Kidney (tissue), 14 donors: ENCODE measurements around the gene GH1. TPM values are rescaled to one million over a fixed set of nuclear protein-coding genes. Genes with fewer than 3 reads are reported as not detected.
"Not testable (repeated sequence)": the region's sequence is repeated elsewhere in the genome, so short reads cannot be mapped to it uniquely, and the experiment has no call there.

Source experiments
- DNase-seq, 5 donors: peaks; one replicate each; pipeline ENCODE4 v3.0.0-alpha.2; 2013 to 2020
- FAIRE-seq: peaks from 2 replicates; lab custom pipeline; 2012; peaks lifted over from hg19 to GRCh38; lab: Jason Lieb, UNC
- H3K27ac ChIP-seq, 2 donors: one replicate each; pipeline ENCODE4 v1.7.0; 2013; ENCODE audit warnings: low read depth in 2 of 2, low read length in 2 of 2, inconsistent platforms in 1 of 2
- H3K27me3 ChIP-seq: one replicate; pipeline ENCODE4 v1.7.1; 2013; ENCODE audit warnings: low read length, inconsistent platforms; ENCODE audit not compliant: control insufficient read depth, insufficient read depth
- H3K36me3 ChIP-seq, 3 donors: one replicate each; pipeline versions ENCODE4 v1.7.0 to v1.7.1; 2013; ENCODE audit warnings: low read length in 3 of 3, control low read depth in 1 of 3, inconsistent platforms in 1 of 3; ENCODE audit not compliant: insufficient read depth in 3 of 3, control insufficient read depth in 2 of 3
- H3K4me1 ChIP-seq, 3 donors: one replicate each; pipeline versions ENCODE4 v1.7.0 to v1.7.1; 2013; ENCODE audit warnings: low read length in 3 of 3, inconsistent platforms in 1 of 3, low read depth in 1 of 3; ENCODE audit not compliant: control insufficient read depth in 2 of 3, insufficient read depth in 2 of 3
- H3K4me3 ChIP-seq, 3 donors: one replicate each; pipeline versions ENCODE4 v1.7.0 to v1.8.1; 2013; ENCODE audit warnings: low read length in 3 of 3, control low read depth in 1 of 3, inconsistent platforms in 1 of 3
- H3K9ac ChIP-seq, 3 donors: one replicate each; pipeline versions ENCODE4 v1.7.0 to v1.7.1; 2013; ENCODE audit warnings: low read length in 3 of 3, control low read depth in 1 of 3, inconsistent platforms in 1 of 3
- H3K9me3 ChIP-seq, 3 donors: one replicate each; pipeline versions ENCODE4 v1.7.0 to v1.7.1; 2013; ENCODE audit warnings: low read length in 3 of 3, control low read depth in 1 of 3, inconsistent platforms in 1 of 3; ENCODE audit not compliant: control insufficient read depth in 2 of 3, insufficient read depth in 1 of 3
- CTCF ChIP-seq: IDR thresholded peaks from 3 replicates; pipeline ENCODE4 v1.5.1; 2012; ENCODE audit warnings: mild to moderate bottlenecking, moderate library complexity, borderline replicate concordance; ENCODE audit not compliant: insufficient read depth; ENCODE audit errors: extremely low read depth
- intact Hi-C: fragments of 100-400 bp; cut with DNase I; formaldehyde crosslinking; loops from one replicate; pipeline ENCODE4 v1.11.1; 2022
- polyA plus RNA-seq: library from polyadenylated mRNA; stranded (reverse); fragments of 350-450 nt; fragmentation: Illumina TruSeq; extraction: RNeasy Lipid Tissue Mini Kit (QIAGEN cat#74804); gene quantifications from one replicate; pipeline ENCODE4 v1.2.3, GENCODE V29; 2014; ENCODE audit warnings: low read depth, low replicate concordance; ENCODE audit not compliant: insufficient read depth
- total RNA-seq: library from RNA; stranded (reverse); fragmentation: NEBNext Ultra II Directional; extraction: Animal tissue kit (Norgen Biotek cat#: 25700); gene quantifications from one replicate; pipeline ENCODE4 v1.2.1, GENCODE V29; 2021
- donor health status: control.
- donor health status: control.
- donor health status: control.
- donor health status: control.
- donor health status: control.
- donor health status: DM: yes; HTN: yes; CAD: no.
- donor health status: Normal renal cell carcinoma (clear cell type).

GH1 gene
- total and polyA plus RNA-seq, 2 donors from 2014 or later, result not detected

GRCh38 chr17:63911041-63911635 lies 7.5 kb downstream of the GH1 start, which contains the start of gene CSHL1:
CSHL1 (minus strand) TSS chr17:63911258; CDS start chr17:63911196, 62 bp downstream.
- intact Hi-C loops, result loop anchor here (10.0 kb wide), 2 partner anchors 104 to 224 kb away; partner anchors contain the start of gene ERN1
- H3K9me3 ChIP-seq, result no peaks in the 10 kb centered on the region
- no peak within 1 kb of the TSS for H3K4me3 ChIP-seq
- H3K36me3 ChIP-seq, result no peaks in the 10 kb centered on the region
- no peak for DNase-seq
- TF ChIP-seq CTCF, result no peak
- H3K9ac ChIP-seq, result no peak within 1 kb of the TSS
- FAIRE-seq, result no peak
- H3K27ac ChIP-seq, result no peak within 1 kb of the TSS
- H3K4me1 ChIP-seq, result no peaks in the 10 kb centered on the region
- no peaks in the 10 kb centered on the region for H3K27me3 ChIP-seq

- Histone ChIP-seq H3K4me3 (no peak overlapping the region), H3K9ac (no peak overlapping the region), H3K4me1 (no peaks in the 10 kb centered on the region), H3K36me3 (no peaks in the 10 kb centered on the region), H3K27ac (no peak overlapping the region), H3K27me3 (no peaks in the 10 kb centered on the region), H3K9me3 (no peaks in the 10 kb centered on the region)
- intact Hi-C loops, result loop anchor here (10.0 kb wide), 2 partner anchors 105 to 225 kb away; partner anchors contain the start of gene ERN1
- FAIRE-seq (no peak), DNase-seq (no peak)
- no peak for TF ChIP-seq CTCF
Measured at GRCh38 chr17:63910096-63910495, 8.5 kb downstream of the GH1 start.

- DNase-seq, result peak in 1 of 5 donors; percentile 18
- H3K9ac ChIP-seq, FAIRE-seq, H3K4me1 ChIP-seq, H3K27me3 ChIP-seq, intact Hi-C loops, H3K36me3 ChIP-seq, H3K4me3 ChIP-seq, H3K9me3 ChIP-seq, H3K27ac ChIP-seq: not testable (repeated sequence)
Measured at GRCh38 chr17:63909586-63909985, 9.1 kb downstream of the GH1 start.

GRCh38 chr17:63907161-63907778 lies 11.4 kb downstream of the GH1 start:
- not testable (repeated sequence) for DNase-seq, FAIRE-seq

GRCh38 chr17:63904796-63905195 lies 13.8 kb downstream of the GH1 start:
- H3K4me1 ChIP-seq, H3K27me3 ChIP-seq, H3K9ac ChIP-seq, H3K27ac ChIP-seq, DNase-seq, intact Hi-C loops, FAIRE-seq, H3K36me3 ChIP-seq, H3K9me3 ChIP-seq, H3K4me3 ChIP-seq: not testable (repeated sequence)

More at GRCh38 chr17:63907161-63907778, 11.4 kb downstream of the GH1 start:
- H3K36me3 ChIP-seq, H3K4me1 ChIP-seq, H3K9me3 ChIP-seq, H3K4me3 ChIP-seq, intact Hi-C loops, H3K9ac ChIP-seq, H3K27ac ChIP-seq, H3K27me3 ChIP-seq: not testable (repeated sequence)

GRCh38 chr17:63903787-63904201 lies 14.8 kb downstream of the GH1 start:
- H3K27me3 ChIP-seq, H3K9ac ChIP-seq, H3K4me3 ChIP-seq, H3K36me3 ChIP-seq, H3K9me3 ChIP-seq, H3K4me1 ChIP-seq, intact Hi-C loops, H3K27ac ChIP-seq, DNase-seq: not testable (repeated sequence)
- FAIRE-seq, result peak; percentile 64
